Measurements from ENCODE around the gene GLG1. TPM values are rescaled to one million over a fixed set of nuclear protein-coding genes. Genes with fewer than 3 reads are reported as not detected.

GLG1 gene
- total RNA-seq, 1 experiment from 2014 or later: 135 TPM

DNA sequence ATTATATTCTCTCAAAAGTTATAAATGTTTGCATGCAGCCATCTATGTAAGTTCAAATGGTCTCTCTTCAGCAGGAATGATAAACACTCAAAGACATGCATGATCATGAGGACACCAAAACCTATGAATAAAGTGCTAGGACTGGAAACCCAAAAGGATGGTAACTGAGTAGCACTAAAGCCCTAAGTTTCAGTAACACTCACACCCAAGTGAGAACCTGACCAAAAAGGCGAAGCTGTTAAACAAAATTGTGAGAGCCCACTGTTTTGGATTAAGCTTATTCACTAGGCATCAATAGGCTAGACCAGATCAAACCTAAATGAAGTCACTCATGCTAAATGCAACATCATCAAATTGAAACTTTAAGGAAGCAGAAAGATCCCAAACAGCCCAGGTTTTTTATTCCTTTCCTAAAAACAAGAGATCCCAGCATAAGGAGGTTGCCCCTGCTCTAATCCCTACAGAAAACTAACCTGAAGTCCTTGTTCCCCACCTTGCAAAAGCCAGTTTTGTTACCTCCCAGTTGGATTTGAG, 42.4 kb downstream of the GLG1 start:
- no peaks in the 10 kb centered on the region for H3K23me2 ChIP-seq (ENCODE audit: insufficient read length, low read depth, low read length, poor library complexity, severe bottlenecking)
- H3K4me2 ChIP-seq (ENCODE audit: insufficient read depth, insufficient read length, low read length): no peak overlapping the region
- H2BK5ac ChIP-seq (ENCODE audit: insufficient read length, low read length): no peak overlapping the region
- H2BK15ac ChIP-seq (ENCODE audit: low read depth, low read length): no peak overlapping the region
- Mint-ChIP-seq H3K36me3 (ENCODE audit: insufficient read depth in 1 of 3, low read depth in 3 of 3) (peaks cover 0 to 2% (median 0%) of the 10 kb centered on the region in 3 experiments; a peak in 1 of 7 replicates), H3K9me3 (no peaks in the 10 kb centered on the region), H3K27ac (peak overlapping the region in 2 of 3 experiments; percentile 27 to 32; a peak in 1 of 7 replicates), H3K4me1 (peaks cover 18 to 19% of the 10 kb centered on the region in 2 experiments), H3K27me3 (ENCODE audit: low read depth) (no peaks in the 10 kb centered on the region), H3K4me3 (no peak overlapping the region)
- peaks cover 10% of the 10 kb centered on the region for H3K79me1 ChIP-seq (ENCODE audit: insufficient read depth, low read depth, low read length, poor library complexity, severe bottlenecking)
- H4K20me1 ChIP-seq (ENCODE audit: control insufficient read depth, insufficient read depth, insufficient read length): no peaks in the 10 kb centered on the region
- H3K9me3 ChIP-seq (ENCODE audit: control insufficient read depth, low read depth, low read length): no peaks in the 10 kb centered on the region
- peaks cover 1% of the 10 kb centered on the region; the same call in 1 of the 2 replicates for H3K4me1 ChIP-seq (ENCODE audit: insufficient read depth, low read length)
- H3T11ph ChIP-seq (ENCODE audit: low read length): no peak overlapping the region
- no peak overlapping the region for H4K91ac ChIP-seq (ENCODE audit: insufficient read length, low read depth, low read length)
- no peak overlapping the region for H3K9ac ChIP-seq (ENCODE audit: extremely low read depth, insufficient read length, low read length)
- no peak overlapping the region for H3K56ac ChIP-seq (ENCODE audit: insufficient read length, low read depth, low read length)
- no peak overlapping the region for H3K18ac ChIP-seq (ENCODE audit: insufficient read length, low read depth, low read length)
- H3K4ac ChIP-seq (ENCODE audit: low read depth, low read length): no peak overlapping the region
- H2AK5ac ChIP-seq (ENCODE audit: insufficient read length, low read length): no peak overlapping the region
- no peak overlapping the region for H3K23ac ChIP-seq (ENCODE audit: insufficient read length, low read depth, low read length)
- H2BK20ac ChIP-seq (ENCODE audit: low read depth, low read length, poor library complexity, severe bottlenecking): no peak overlapping the region
- no peak for DNase-seq
- H3K79me2 ChIP-seq (ENCODE audit: insufficient read depth, low read length): peaks cover 20% of the 10 kb centered on the region; the same call in 1 of the 2 replicates
- no peaks in the 10 kb centered on the region for H3K27me3 ChIP-seq (ENCODE audit: insufficient read depth, low read length)
- WGBS (ENCODE audit: extremely low coverage, insufficient read length, low lambda C conversion rate): no CpG with 5 or more reads among the region's 1 CpG
- no peak overlapping the region for H2BK120ac ChIP-seq (ENCODE audit: low read depth, low read length, poor library complexity, severe bottlenecking)
- H3K27ac ChIP-seq (ENCODE audit: insufficient read length, low read depth, low read length): no peak overlapping the region
- no peak overlapping the region for H2BK12ac ChIP-seq (ENCODE audit: insufficient read length, low read depth, low read length)
- TF ChIP-seq, protein P1, sequence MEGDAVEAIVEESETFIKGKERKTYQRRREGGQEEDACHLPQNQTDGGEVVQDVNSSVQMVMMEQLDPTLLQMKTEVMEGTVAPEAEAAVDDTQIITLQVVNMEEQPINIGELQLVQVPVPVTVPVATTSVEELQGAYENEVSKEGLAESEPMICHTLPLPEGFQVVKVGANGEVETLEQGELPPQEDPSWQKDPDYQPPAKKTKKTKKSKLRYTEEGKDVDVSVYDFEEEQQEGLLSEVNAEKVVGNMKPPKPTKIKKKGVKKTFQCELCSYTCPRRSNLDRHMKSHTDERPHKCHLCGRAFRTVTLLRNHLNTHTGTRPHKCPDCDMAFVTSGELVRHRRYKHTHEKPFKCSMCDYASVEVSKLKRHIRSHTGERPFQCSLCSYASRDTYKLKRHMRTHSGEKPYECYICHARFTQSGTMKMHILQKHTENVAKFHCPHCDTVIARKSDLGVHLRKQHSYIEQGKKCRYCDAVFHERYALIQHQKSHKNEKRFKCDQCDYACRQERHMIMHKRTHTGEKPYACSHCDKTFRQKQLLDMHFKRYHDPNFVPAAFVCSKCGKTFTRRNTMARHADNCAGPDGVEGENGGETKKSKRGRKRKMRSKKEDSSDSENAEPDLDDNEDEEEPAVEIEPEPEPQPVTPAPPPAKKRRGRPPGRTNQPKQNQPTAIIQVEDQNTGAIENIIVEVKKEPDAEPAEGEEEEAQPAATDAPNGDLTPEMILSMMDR (conservative IDR thresholded peaks at IDR 0.05): no peak
- H3K14ac ChIP-seq (ENCODE audit: insufficient read depth, low read length): no peak overlapping the region
- no peak overlapping the region for H4K5ac ChIP-seq (ENCODE audit: insufficient read length, low read depth, low read length)
- no peak overlapping the region for H2AFZ ChIP-seq (ENCODE audit: low read length)
- no peak overlapping the region for H4K8ac ChIP-seq (replicated peaks; ENCODE audit: insufficient read length, low read depth, low read length)

Measured in H9 (cell line).